HTR-8/SVneo (cell line): Measurements from ENCODE around the gene SIGLEC8.
"Not testable (repeated sequence)": the region's sequence is repeated elsewhere in the genome, so short reads cannot be mapped to it uniquely, and the experiment has no call there.

Experiments used
- DNase-seq: peaks from one replicate; pipeline ENCODE4 v3.0.0; 2011; ENCODE audit warnings: low spot score, mixed read lengths; ENCODE audit not compliant: insufficient read length
- FAIRE-seq: peaks from 2 replicates; lab custom pipeline; 2011; peaks lifted over from hg19 to GRCh38; lab: Jason Lieb, UNC

Gene SIGLEC8

GRCh38 chr19:51476164-51476563 is 17.9 kb upstream of the SIGLEC8 start:
- DNase-seq (no peak), FAIRE-seq (no peak)

- DNase-seq, result peak; percentile 56
- FAIRE-seq, result peak; percentile 73
Observed at GRCh38 chr19:51473009-51473707, 14.9 kb upstream of the SIGLEC8 start.

DNA sequence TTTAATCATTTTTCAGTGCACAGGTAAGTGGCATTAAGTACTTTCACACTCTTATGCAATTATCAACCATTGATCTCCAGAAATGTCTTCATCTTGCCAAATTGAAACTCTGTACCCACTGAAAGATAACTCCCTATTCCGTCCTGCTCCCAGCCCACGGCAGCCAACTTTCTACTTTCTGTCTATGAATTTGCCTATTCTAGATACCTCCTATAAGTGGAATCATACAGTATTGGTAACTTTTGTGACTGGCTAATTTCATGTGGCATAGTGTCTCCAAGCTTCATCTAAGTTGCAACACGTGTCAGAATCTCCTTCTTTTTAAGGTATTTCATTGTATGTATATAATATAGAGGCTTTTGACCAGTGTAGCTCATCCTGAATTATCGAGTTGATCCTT is 14.4 kb upstream of the SIGLEC8 start:
- FAIRE-seq, result no peak
- no peak for DNase-seq

DNA sequence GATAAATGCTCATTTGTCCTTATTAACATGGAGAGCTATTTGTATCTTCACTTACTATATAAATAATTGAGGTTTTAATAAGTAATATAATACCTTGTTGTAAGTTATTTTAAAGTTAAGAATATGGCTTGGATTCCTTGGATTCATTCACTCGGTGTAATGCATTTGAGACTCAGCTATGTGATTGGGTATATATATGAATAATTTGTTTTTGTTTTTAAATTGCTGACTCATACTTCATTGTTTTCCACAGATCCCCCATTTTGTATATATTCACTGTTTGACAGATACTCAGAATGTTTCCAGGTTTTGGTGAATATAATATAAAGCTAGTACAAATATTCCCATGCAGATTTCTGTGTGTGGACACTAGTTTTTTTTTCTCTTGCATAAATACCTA is 13.3 kb upstream of the SIGLEC8 start:
- DNase-seq (no peak), FAIRE-seq (no peak)

GRCh38 chr19:51470966-51471365 is 12.7 kb upstream of the SIGLEC8 start:
- DNase-seq, result no peak
- FAIRE-seq, result no peak

GRCh38 chr19:51469629-51470028 is 11.4 kb upstream of the SIGLEC8 start:
- no peak for FAIRE-seq
- no peak for DNase-seq

- FAIRE-seq (no peak), DNase-seq (no peak)
Observed at GRCh38 chr19:51469162-51469561, 10.9 kb upstream of the SIGLEC8 start.

- DNase-seq, result no peak
- no peak for FAIRE-seq
Observed at GRCh38 chr19:51468545-51468920, 10.3 kb upstream of the SIGLEC8 start.

GRCh38 chr19:51467864-51468544 is 9.8 kb upstream of the SIGLEC8 start:
- DNase-seq (no peak), FAIRE-seq (no peak)

DNA sequence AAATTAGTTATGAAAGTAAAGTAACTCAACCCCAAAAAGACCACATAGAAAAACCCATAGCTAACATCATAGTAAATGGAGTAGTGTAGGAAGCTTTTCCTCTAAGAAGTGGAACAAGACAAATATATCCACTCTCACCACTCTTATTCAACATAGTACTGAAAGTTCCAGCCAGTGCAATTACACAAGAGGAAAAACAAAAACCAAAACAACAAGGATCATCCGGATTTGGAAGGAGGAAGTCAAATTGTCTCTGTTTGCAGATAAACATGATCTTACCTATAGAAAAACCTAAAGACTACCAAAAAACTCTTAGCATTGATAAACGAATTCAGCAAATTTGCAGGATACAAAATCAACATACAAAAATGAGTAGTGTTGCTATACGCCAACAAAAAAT is 8.5 kb upstream of the SIGLEC8 start:
- no peak for FAIRE-seq
- DNase-seq, result no peak

DNA sequence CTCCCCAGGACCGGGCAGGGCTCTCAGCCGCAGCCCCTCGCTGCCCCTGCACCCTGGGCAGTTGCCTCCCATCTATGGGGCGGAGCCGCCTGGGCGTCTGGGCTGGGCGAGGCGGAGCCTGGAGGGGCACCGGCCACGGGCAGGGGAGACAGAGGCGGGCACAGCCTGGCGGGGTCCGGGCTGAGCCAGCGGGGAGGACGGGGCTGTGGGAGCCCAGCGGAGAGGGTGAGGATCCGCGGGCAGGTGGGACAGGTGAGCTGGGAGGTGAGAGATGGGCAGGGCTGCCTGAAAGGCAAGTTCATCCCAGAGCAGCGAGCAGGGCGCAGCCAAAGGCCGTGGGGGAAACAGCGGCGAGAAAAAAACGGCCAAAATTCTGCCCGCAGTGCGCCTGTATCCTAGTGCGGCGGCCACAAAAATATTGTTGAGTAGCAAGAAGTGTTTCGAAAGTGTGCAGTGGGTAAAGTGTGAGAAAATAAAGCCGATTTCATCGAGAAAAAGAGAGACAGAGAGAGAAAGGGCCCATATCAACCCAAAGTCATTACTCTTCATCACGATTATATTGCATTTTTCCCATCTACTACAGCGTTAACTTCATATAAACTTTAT is 5.8 kb upstream of the SIGLEC8 start:
- not testable (repeated sequence) for DNase-seq, FAIRE-seq

- FAIRE-seq (no peak), DNase-seq (no peak)
Observed at GRCh38 chr19:51462681-51463080, 4.4 kb upstream of the SIGLEC8 start.

GRCh38 chr19:51462276-51462675 is 4.0 kb upstream of the SIGLEC8 start:
- no peak for FAIRE-seq
- DNase-seq, result no peak

DNA sequence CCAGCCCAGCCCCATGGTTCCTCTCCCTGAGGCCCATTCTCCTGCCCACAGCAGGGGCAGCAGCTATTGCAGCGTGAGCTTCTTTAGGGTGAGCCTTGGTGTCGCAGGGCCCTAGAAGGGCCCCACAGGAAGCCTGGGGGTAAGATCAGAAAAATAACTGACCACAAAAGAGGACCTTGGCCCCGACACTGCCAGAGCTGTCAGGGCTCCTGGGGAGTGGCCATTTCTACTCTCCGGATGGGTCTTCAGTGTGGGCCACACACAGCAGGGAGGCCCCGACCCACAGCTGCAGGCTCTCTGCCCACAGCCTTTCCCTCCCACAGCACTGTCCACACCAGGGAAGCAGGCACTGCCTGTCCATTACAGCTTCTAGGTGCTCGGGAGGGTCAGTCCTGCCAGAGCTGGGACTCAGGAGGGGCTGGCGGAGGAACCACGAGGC is 3.5 kb upstream of the SIGLEC8 start:
- no peak for DNase-seq
- no peak for FAIRE-seq

DNA sequence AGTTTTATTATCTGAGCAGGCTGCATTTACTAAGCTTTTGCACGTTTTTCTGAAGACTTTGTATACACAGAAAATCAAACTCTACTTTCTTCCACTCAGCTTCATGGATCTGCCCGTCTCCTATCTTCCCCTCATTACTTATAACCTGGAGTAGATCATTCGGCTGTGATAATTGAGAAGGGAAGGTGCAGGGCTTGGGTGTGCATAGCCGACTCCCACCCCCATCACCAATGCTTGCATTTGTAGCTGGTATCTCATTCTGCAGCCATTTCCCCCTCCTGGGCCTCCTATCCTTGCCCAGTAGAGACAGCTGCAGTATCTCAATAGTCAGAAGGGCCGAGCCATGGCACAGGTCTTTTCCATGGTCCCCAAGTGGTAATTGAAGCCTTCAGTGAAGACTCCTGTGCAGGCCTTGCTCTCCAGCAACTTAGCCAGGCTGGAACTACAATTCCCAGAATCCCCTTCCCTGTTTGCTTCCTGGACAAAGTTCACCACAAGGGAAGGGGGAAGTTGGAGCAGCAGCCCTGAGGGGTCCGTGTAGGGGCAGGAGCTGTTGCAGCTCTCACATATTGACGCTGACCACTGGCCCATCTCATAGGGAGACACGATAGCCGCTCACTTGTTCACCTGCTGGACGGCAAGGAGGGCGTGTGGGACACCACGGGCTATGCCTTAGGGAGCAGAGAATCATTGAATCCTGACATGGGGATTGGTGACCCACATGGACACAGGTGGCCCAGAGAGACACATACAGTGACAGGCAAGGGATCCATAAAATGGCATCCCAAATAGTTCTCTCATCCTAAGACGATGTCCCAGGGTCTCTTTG is 2.1 kb upstream of the SIGLEC8 start:
- DNase-seq, result no peak
- no peak for FAIRE-seq

DNA sequence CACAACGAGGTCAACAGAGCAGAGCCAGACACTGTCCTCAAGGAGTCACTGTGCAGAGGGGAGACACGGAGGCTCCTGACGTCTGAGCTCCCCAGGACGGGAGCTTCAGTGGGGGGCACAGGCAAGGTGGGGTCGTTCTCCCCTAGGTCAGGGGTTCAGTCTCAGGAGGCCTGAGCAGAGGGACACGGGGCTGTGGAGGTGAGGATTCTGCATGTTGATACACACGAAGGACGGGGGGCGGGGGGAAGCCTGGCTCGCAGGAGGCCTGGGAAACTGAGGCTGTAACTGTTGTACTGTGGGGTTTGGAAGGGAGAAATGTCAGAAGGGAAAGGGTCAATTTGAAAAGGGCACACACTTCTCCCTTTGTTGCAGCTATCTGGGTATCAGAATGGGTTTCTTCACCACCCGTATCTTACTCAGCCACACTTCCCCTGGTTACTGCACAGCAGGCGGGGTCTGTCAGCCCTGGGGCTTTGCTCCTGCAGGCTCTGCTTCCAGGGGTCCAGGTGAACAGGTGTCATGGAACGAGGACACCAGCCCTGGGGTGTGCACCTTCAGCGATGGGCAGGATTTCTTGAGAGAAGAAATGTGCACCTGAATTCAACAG is 748 bp upstream of the SIGLEC8 start:
- FAIRE-seq, result no peak
- DNase-seq, result no peak

DNA sequence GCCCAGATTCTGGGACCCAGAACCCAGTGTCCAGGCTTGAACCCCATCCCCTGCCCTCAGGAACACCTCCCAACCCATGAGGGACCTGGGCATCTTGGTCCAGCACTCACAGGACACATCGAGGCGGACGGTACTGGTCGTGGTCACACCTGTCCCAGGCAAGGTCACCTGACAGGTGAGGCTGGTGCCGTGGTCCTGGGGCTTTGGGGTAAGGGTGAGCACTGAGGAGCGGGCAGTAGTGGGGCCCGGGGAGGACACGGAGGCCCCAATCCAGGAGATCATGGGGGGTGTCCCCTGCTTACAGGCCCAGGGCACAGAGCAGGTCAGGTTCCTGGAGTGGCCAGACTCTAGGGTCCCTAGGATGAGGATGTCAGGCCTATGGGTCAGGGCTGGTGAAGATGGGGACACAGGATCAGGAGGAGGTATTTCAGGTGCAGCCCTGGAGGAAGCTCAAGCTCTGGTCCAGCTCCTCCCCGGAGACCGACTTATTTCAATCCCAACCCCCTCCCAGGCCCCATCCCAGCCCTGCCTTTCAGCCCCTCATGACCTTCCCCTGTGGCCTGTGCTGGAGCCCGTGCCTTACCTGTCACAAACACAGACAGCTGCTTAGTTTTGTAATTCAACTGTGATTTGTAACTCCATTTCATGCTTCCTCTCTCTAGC is 772 bp downstream of the SIGLEC8 start:
- DNase-seq, result no peak

DNA sequence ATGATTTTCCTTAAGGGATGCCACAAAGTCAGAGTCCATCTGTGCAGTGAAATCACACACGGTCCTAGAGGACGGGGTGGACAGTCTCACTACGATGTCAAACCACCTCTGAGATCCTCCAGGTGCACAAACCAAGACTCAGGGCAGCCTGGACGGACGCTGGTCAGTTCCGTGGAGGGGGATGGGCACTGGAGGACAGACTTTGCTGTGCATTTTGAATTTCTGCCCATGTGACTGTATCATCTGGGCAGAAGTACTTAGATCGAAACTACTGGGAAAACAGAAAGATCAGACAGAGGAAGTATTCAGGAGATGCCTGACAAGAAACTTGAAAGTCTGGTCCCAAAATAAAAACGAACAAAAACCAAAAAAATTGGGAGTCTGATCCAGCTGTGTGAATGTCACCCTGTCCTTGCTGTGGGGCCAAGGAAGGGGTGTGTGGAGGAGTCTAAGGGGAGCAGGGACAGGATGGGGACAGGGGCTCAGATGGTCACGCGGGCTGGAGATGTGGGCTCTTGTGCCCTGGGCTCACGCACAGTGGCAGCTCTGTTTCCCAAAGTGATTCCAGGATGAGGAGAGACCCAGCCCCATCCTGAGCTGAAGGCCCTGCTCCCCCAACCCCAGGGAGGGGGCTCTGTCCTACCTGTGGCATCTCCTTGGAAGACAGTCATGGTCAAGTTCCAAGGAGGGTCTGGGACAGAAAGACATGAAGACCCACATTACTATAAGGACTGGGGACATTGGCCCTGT is 1.5 kb downstream of the SIGLEC8 start:
- DNase-seq, result no peak
- no peak for FAIRE-seq

More for the DNA sequence above, 772 bp downstream of the SIGLEC8 start:
- FAIRE-seq, result no peak

GRCh38 chr19:51450730-51451307 is 7.4 kb downstream of the SIGLEC8 start:
- DNase-seq (no peak), FAIRE-seq (no peak)
